Measurements from ENCODE around the gene SYNM.
"Not testable (repeated sequence)": the region's sequence is repeated elsewhere in the genome, so short reads cannot be mapped to it uniquely, and the experiment has no call there.

SYNM gene

GRCh38 chr15:99104788-99105513 is at the start of gene SYNM:
Gene SYNM (plus strand): TSS chr15:99105080. CDS start chr15:99105200, 120 bp downstream.
- peak; percentile 71 for DNase-seq (ENCODE audit: low read depth)
- peak; percentile 37 for TF ChIP-seq CTCF (conservative IDR thresholded peaks at IDR 0.05; ENCODE audit: low read depth, low read length)
- H3K4me3 ChIP-seq (ENCODE audit: low read depth, low read length): peak within 1 kb of the TSS; percentile 51

GRCh38 chr15:99055555-99056134 is 49.2 kb upstream of the SYNM start:
- DNase-seq (ENCODE audit: low read depth): no peak
- no peak for TF ChIP-seq CTCF (conservative IDR thresholded peaks at IDR 0.05; ENCODE audit: low read depth, low read length)
- H3K4me3 ChIP-seq (ENCODE audit: low read depth, low read length): no peak overlapping the region

- no peak for TF ChIP-seq CTCF (conservative IDR thresholded peaks at IDR 0.05; ENCODE audit: low read depth, low read length)
- DNase-seq (ENCODE audit: low read depth): no peak
- no peak overlapping the region for H3K4me3 ChIP-seq (ENCODE audit: low read depth, low read length)
Observed at GRCh38 chr15:99057020-99057419, 47.9 kb upstream of the SYNM start.

GRCh38 chr15:99057697-99058420 is 47.0 kb upstream of the SYNM start:
- DNase-seq (ENCODE audit: low read depth): no peak
- no peak overlapping the region for H3K4me3 ChIP-seq (ENCODE audit: low read depth, low read length)
- TF ChIP-seq CTCF (conservative IDR thresholded peaks at IDR 0.05; ENCODE audit: low read depth, low read length): no peak

GRCh38 chr15:99058421-99058870 is 46.4 kb upstream of the SYNM start:
- DNase-seq (ENCODE audit: low read depth): no peak
- peak overlapping the region; percentile 56 for H3K4me3 ChIP-seq (ENCODE audit: low read depth, low read length)
- no peak for TF ChIP-seq CTCF (conservative IDR thresholded peaks at IDR 0.05; ENCODE audit: low read depth, low read length)

- TF ChIP-seq CTCF (conservative IDR thresholded peaks at IDR 0.05; ENCODE audit: low read depth, low read length): peak; percentile 42
- peak; percentile 76 for DNase-seq (ENCODE audit: low read depth)
- H3K4me3 ChIP-seq (ENCODE audit: low read depth, low read length): peak overlapping the region; percentile 69
Observed at GRCh38 chr15:99059010-99059981, 45.6 kb upstream of the SYNM start.

- not testable (repeated sequence) for DNase-seq (ENCODE audit: low read depth); H3K4me3 ChIP-seq (ENCODE audit: low read depth, low read length)
Observed at GRCh38 chr15:99060186-99060585, 44.7 kb upstream of the SYNM start.

Data from choroid plexus epithelial cell (primary cell).